GM18909 (cell line): ENCODE data around the gene MUTYH.
A peak's percentile ranks its signal among the peaks of the same experiment; 100 is the strongest.
"Not testable (repeated sequence)": the region's sequence is repeated elsewhere in the genome, so short reads cannot be mapped to it uniquely, and the experiment has no call there.

Experiments
- ATAC-seq: cut with Tn5 transposase; IDR thresholded peaks from one replicate; pipeline ENCODE4 v1.9.1; 2021; ENCODE audit warnings: mild to moderate bottlenecking; ENCODE audit not compliant: unreplicated experiment, poor library complexity

MUTYH gene

DNA sequence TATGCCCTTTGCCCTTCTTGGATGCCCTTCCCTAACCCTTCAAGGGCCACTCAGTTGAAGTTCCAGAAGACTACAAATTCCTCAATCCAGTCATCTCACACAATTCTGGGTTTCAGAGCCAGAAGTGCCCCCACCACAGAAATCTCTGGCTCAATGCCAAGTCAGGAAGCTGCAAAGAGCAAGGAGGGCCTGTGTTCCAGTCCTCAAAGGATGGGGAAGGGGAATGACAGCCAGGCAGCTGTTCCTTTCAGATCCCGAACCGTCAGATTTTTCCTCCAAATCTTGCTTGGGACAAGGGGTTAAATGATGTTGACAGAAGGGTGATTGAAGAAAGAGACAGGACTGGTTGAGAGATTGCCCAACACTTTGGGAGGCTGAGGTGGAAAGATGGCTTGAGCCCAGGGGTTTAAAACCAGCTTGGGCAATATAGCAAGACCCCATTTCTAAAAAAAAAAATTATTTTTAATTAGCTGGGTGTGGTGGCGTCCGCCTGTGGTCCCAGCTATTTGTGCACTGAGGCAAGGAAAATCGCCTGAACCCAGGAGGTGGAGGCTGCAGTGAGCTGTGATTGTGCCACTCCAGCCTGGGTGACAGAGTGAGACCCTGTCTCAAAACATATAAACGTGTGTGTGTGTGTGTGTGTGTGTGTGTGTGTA, 14.3 kb downstream of the MUTYH start:
- ATAC-seq: no peak

DNA sequence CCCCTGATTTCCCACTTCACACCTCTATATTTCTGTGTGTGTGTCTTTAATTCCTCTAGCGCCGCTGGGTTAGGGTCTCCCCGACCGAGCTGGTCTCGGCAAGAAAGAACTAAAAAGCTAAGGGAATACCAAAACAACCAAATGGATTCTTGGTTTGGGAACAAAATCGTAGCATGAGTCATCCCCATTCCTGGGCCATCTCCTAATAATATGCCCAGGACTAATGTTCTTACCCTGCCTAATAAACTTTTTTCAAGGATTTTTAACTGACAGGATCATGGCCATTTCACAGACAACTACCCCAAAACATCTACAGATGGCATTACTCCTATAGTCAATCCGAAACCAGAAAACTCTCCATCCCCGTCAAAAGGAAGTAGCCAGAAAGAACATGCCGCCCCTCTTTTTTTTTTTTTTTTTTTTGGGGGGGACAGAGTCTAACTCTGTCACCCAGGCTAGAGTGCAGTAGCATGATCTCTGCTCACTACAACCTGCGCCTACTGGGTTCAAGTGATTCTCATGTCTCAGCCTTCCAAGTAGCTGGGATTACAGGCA, 17.7 kb downstream of the MUTYH start:
- no peak for ATAC-seq

DNA sequence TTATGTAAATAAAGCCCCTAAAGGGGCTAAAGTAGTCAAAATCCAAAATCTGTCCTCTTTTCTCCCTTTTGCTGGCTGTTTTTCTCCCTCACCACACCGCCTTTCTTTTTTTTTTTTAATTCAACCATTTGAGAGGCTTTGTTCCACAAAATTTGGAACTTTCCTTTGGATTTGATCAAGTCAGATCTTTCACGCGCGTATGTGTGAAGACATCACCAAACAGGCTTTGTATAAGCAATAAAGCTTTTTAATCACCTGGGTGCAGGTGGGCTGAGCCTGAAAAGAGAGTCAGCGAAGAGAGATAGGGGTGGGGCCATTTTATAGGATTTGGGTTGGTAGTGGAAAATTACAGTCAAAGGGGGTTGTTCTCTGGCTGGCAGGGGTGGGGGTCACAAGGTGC, 18.8 kb downstream of the MUTYH start:
- no peak for ATAC-seq

- ATAC-seq: no peak
Measured at GRCh38 chr1:45319761-45320160, 20.5 kb downstream of the MUTYH start.

GRCh38 chr1:45317166-45317565, 23.1 kb downstream of the MUTYH start:
- ATAC-seq: no peak

DNA sequence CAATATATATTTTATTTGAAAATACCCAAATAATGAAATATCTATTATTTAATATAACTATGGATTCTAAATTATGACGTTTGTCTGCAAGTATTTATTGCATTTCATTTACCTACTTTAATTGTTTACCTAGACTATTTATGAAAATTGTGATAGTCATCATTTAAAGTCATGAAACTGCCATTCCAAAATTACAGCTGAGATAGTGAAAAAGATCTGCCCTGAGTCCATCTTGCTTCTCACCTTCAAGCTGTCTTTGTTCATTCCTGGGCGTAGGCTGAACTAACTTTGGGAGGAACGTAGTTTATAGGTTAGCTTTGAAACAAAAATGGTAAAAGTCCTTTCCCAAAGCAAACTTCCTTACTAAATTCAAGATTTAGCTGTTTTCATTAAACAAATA, 26.0 kb downstream of the MUTYH start:
- no peak for ATAC-seq

- no peak for ATAC-seq
Measured at GRCh38 chr1:45306905-45307304, 33.3 kb downstream of the MUTYH start.

- no peak for ATAC-seq
Measured at GRCh38 chr1:45306319-45306718, 33.9 kb downstream of the MUTYH start.

DNA sequence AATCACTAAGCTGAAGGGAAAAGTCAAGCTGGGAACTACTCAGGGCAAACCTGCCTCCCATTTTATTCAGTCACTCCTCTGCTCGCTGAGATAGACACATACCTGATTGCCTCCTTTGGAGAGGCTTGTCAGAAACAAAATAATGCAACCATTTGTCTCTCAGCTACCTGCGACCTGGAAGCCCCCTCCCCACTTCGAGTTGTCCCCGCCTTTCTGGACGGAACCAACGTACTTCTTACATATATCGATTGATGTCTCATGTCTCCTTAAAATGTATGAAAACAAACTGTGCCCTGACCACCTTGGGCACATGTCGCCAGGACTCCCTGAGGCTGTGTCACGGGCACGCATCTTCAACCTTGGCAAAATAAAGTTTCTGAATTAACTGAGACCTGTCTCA, 35.0 kb downstream of the MUTYH start:
- ATAC-seq: no peak

- ATAC-seq: no peak
Measured at GRCh38 chr1:45304311-45305081, 35.7 kb downstream of the MUTYH start.

GRCh38 chr1:45303520-45304310, 36.5 kb downstream of the MUTYH start:
- peak; percentile 71 for ATAC-seq

- ATAC-seq: no peak
Measured at GRCh38 chr1:45302505-45303150, 37.6 kb downstream of the MUTYH start.

DNA sequence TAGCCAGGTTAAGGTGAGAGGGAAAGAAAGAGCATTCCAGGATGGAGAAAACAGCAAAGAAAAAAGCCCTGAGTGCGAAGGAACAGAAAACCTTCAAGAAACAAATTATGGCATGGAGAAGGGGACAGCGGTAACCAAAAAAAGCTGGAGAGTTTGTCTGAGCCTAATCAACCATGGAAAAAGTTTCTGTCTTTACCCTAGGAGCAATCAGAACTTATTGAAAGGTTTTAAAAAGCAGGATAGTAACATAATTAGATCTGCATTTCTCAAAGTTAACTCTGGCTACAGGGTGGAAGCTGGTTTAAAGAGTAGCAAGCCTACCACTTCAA, 39.6 kb downstream of the MUTYH start:
- no peak for ATAC-seq

GRCh38 chr1:45299981-45300668, 40.1 kb downstream of the MUTYH start:
- no peak for ATAC-seq

DNA sequence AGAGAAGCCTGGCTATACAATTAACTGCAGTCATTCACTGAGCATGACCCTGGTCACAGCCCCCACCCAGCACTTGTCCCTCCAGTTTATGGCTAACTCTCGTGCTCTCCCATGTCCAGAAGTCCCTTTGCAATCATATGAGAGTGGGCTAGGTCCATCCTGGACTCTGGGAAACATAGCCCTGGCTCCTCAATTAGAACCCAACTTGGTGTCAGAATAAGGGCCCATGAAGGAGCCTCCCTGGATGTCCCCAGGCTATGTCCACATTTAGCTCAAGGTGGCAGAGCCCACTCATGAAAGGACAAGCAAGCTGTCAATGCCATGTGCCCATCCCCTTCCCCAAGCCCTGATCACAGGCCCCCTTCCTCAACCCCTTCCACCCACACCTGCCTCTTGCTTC, 40.9 kb downstream of the MUTYH start:
- ATAC-seq: no peak

GRCh38 chr1:45297666-45298356, 42.4 kb downstream of the MUTYH start:
- no peak for ATAC-seq

DNA sequence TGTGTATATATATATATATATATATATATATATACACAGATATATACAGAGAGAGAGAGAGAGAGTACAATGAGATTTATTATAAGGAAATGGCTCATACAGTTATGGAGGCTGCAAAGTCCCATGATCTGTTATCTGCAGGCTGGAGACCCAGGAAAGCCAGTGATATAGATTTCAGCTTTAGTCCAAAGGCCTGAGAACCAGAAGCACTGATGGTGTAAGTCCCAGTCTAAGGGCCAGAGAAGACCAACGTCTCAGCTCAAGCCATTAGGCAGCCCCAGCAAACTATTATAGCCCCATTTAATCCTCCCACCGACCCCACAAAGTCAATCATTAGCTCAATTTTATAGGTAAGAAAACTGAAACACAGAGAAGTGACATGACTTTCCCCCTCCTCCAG, 48.5 kb downstream of the MUTYH start:
- ATAC-seq: no peak

DNA sequence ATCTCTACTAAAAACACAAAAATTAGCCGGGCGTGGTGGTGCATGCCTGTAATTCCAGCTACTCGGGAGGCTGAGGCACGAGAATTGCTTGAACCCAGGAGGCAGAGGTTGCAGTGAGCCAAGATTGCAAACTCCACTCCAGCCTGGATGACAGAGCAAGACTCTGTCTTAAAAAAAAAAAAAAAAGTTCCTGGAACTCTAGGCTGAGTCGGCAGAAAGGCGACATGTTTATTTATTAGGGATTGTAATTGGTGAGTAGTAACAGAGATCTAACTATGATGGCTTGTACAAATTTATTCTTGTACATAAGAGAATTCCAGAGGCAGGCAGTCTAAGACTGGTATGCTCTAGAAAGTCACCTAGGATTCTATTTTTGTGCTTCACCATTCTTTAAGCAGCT, 49.2 kb downstream of the MUTYH start:
- ATAC-seq: not testable (repeated sequence)

DNA sequence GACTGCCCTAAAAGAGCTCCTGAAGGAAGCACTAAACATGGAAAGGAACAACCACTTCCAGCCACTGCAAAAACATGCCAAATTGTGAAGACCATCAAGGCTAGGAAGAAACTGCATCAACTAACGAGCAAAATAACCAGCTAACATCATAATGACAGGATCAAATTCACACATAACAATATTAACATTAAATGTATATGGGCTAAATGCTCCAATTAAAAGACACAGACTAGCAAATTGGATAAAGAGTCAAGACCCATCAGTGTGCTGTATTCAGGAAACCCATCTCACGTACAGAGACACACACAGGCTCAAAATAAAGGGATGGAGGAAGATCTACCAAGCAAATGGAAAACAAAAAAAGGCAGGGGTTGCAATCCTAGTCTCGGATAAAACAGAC, 53.7 kb downstream of the MUTYH start:
- ATAC-seq: not testable (repeated sequence)
